Measurements from ENCODE around the gene NPAS3.

The NPAS3 gene

DNA sequence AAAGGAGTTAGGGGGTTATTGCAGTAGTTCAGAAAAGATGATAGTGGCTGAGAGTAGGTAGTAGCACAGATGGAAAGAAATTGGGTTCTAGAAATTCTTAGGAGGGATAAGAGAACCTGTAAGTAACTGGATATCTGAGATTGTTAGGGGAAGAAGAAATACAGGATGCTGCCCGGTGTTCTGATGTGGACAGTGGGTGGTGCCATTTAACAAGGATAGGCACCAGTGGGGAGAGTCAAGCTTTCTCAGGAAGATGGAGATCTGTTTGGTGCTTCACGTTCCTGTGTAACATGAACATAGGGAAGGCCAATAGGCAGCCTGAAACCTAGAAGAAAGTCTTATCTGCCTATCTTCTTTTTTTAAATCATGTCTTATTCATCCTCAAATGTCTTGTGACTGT is 245.9 kb downstream of the NPAS3 start:
- DNase-seq (ENCODE audit: low read depth in 2 of 2) = no peak

GRCh38 chr14:33186656-33187055 is 248.0 kb downstream of the NPAS3 start:
- no peak for DNase-seq (ENCODE audit: low read depth in 2 of 2)

DNA sequence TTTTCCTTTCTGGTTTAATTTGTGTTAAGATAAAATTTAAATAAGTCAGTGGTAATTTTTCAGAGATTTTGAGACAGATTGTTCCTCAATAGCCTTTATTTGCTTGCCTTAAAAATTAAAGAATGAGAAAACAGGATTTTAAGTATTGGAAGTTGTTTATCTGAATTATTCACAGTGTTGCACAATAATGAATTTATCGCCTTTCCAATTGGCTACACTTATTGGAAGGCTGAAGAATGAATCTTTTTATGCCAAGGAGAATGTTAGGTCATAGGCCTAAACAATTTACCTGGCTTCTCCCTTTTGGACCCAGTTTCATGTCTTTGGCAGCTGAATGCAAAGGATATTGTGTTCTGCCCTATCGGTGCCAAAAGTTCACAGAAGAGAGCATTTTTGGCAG is 250.2 kb downstream of the NPAS3 start:
- DNase-seq (ENCODE audit: low read depth in 2 of 2) = no peak

GRCh38 chr14:33191855-33192254 is 253.2 kb downstream of the NPAS3 start:
- no peak for DNase-seq (ENCODE audit: low read depth in 2 of 2)

DNA sequence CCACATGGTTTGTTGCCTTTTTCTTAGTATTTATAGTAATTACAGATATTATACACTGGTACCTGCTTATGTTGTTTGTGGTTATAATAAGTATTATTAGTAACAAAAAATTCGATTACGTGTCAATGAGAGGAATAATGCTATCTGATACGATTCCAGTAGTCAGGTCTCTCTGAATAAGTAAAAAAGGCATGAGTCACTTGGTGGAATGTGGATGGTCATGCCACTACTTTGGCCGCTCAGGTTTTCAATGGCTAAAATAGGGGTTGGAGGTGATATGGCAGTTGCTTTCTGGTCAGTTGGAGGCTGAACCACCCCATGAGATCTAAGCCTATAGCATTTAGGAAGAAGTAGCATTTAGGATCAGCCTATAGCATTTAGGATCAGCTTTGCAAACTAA is 255.9 kb downstream of the NPAS3 start:
- DNase-seq (ENCODE audit: low read depth in 2 of 2) = no peak

- DNase-seq (ENCODE audit: low read depth in 2 of 2) = no peak
These were observed 260.0 kb downstream of the NPAS3 start for GRCh38 chr14:33198684-33199083.

DNA sequence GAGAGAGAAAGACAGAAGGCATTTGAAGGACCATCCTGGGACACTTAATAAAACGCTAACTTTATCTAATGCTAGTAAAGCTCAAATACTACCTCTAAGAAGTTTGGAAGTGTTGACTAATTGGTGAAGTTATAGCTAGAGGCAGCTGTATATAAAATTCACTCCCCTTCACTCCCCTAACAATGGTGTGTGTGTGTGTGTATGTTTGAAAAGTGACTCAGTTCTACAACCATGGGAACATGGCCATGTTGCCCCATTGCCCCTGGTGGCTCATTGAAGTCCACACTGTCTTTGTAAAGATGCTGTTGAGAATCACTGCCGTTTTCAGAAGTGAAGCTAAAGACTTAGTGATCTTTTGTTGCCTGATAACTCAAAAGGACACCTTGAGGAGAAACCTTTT is 262.4 kb downstream of the NPAS3 start:
- DNase-seq (ENCODE audit: low read depth in 2 of 2) = no peak

DNA sequence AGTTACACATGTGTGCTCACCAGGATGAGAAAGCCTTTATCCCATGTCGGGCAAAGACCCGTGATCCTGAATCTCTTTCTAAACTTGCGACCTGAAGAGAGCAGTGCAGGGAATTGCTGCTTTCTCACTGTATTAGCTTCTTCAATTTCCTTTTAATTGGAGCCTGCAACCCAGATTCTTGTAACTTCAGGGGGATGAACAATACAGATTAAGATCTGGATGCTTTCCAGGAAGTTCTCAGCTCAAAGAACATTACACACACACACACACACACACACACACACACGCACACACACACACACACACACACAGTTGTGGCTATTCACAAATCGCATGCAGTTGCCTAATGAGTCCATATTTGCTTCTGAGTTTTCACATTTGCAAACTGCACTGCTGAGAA is 268.3 kb downstream of the NPAS3 start:
- DNase-seq (ENCODE audit: low read depth in 2 of 2) = no peak

DNA sequence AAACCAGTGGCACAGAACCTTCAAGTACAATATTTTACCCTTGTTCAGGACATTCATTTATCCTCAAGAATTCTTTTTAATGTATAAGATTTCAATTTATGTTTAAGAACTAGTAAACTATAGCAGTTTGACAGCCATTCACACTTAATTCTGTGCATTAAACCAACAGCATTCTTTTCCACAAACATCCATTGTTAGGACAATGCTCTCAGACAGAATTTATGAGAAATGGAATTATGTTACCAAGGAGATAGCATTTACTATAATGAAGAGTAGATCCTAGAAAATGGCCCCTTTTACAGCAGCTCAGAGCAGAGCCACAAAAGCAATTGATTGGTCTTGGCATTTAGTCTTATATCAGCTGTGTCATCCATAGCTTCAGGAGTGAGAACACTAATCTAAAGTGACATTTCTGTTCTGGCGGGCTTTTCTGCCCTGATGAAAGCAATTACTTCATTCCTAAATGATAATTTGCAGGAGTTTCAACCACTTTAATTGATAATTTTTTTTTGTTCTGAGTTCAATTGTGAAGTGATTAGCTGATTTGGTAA is 268.9 kb downstream of the NPAS3 start:
- no peak for DNase-seq (ENCODE audit: low read depth in 2 of 2)

GRCh38 chr14:33210311-33210710 is 271.6 kb downstream of the NPAS3 start:
- DNase-seq (ENCODE audit: low read depth in 2 of 2) = no peak

GRCh38 chr14:33218026-33218425 is 279.3 kb downstream of the NPAS3 start:
- no peak for DNase-seq (ENCODE audit: low read depth in 2 of 2)

DNA sequence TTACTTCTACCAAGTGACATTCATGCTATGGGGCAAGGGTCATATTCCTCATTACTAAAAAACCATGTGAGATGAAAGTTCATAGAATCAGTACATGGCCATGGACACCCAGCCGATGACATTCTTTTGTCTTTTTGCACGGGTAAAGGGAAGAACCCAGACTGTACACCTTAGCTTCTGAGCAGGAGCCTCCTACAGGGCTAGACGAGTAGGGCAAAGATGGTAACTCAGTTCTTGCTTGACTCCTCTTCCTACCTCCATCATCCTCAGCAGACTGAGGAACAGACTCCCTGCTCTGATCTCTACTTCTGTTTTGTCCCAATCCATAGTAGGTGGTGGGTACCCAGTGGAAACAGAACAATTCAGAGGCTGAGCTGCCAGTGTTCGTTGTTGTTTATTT is 281.3 kb downstream of the NPAS3 start:
- no peak for DNase-seq (ENCODE audit: low read depth in 2 of 2)

- DNase-seq (ENCODE audit: low read depth in 2 of 2) = no peak
These were observed 290.7 kb downstream of the NPAS3 start for GRCh38 chr14:33229269-33229929.

DNA sequence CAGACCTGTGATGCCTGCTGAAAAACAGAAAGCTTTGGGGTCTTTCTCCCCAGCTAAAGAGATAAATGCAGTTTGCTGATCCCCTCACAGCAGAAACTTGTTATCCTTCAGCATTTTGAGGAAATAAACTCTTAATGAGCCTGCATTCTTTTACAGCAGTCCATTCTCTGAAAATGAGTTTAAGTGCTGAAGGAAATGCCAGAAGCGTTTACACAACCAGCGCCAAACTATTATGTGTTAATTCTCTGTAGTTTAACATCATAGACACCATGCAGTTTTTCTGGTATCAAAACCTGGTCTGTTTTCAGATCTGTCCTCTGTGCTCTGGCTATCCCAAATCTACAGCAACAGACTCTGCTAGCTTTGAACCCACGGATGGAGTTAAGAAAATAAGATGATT is 291.3 kb downstream of the NPAS3 start:
- DNase-seq (ENCODE audit: low read depth in 2 of 2) = no peak

GRCh38 chr14:33232031-33232430 is 293.4 kb downstream of the NPAS3 start:
- no peak for DNase-seq (ENCODE audit: low read depth in 2 of 2)

GRCh38 chr14:33237115-33237740 is 298.5 kb downstream of the NPAS3 start:
- DNase-seq (ENCODE audit: low read depth in 2 of 2) = no peak

DNA sequence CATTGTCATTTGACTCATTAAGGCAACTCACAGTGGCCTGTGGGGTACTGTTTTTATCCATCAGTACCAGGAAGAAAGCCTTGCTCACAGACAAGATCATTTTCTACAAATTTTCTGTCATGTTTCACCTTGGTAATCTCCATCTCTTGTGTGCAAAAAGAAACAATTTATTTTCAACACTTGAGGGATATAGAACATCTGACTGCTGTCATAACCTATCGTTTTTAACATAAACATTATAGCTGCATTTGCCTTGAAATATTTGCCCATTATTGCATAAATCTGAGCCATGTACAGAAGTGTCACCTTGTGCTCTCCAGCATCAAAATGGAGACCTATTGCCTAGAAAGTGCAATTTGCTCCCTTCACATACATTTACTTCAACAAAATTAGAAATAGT is 300.8 kb downstream of the NPAS3 start:
- no peak for DNase-seq (ENCODE audit: low read depth in 2 of 2)

GRCh38 chr14:33240466-33240865 is 301.8 kb downstream of the NPAS3 start:
- no peak for DNase-seq (ENCODE audit: low read depth in 2 of 2)

DNA sequence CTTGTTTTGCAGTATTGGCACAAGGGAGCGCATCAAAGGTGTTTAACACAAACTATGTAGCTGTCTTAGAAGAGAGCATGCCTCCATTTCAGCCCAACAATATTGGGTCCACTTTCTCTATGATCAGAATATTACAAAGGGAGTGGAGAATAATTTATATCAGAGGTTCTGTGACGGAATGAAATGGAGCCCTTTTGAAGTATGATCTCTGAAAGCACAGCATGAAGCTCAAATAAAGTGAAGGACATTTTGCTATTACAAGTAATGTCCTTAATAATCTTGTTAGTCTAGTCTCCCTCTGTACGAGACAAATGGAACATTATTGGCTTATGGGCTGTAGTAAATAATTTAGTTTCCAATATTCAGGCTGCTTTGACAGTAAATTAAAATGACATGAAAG is 302.7 kb downstream of the NPAS3 start:
- no peak for DNase-seq (ENCODE audit: low read depth in 2 of 2)

GRCh38 chr14:33249233-33249820 is 310.6 kb downstream of the NPAS3 start:
- no peak for DNase-seq (ENCODE audit: low read depth in 2 of 2)

- DNase-seq (ENCODE audit: low read depth in 2 of 2) = no peak
These were observed 312.3 kb downstream of the NPAS3 start for GRCh38 chr14:33250963-33251362.

- DNase-seq (ENCODE audit: low read depth in 2 of 2) = no peak
These were observed 315.7 kb downstream of the NPAS3 start for GRCh38 chr14:33254342-33254741.

- no peak for DNase-seq (ENCODE audit: low read depth in 2 of 2)
These were observed 316.2 kb downstream of the NPAS3 start for GRCh38 chr14:33254861-33255395.

All from stimulated activated CD4-positive, alpha-beta T cell treated with anti-CD3 and anti-CD28 coated beads, Interleukin-1b, Interleukin-23, amount 100 ng/mL, for 4 hours (primary cell).